PC-9 (cell line): ENCODE results near the gene IL12RB1. TPM values are rescaled to one million over a fixed set of nuclear protein-coding genes. Genes with fewer than 3 reads are reported as not detected.

ENCODE experiments used
- Bru-seq: library from RNA; stranded (reverse); fragments of 400-500 nt; gene quantifications from one replicate; lab custom pipeline; 2021; lab: Mats Ljungman, UMichigan
- BruChase-seq, 2 experiments: library from RNA; stranded (reverse); fragments of 400-500 nt; gene quantifications; one replicate each; lab custom pipeline; 2021; lab: Mats Ljungman, UMichigan
- BruUV-seq: library from RNA; stranded (reverse); fragments of 400-500 nt; replicated peaks from 2 replicates; lab custom pipeline; 2021; lab: Mats Ljungman, UMichigan
- CTCF ChIA-PET: fragments of 300-600 bp; sonication (Branson Sonifier 250); formaldehyde crosslinking; loops from one replicate; lab custom pipeline; 2022; ENCODE audit warnings: antibody characterized with exemption; lab: Charles Lee
- POLR2A ChIA-PET: fragments of 300-600 bp; sonication (Branson Sonifier 250); formaldehyde crosslinking; loops from one replicate; lab custom pipeline; 2022; ENCODE audit warnings: antibody characterized with exemption; ENCODE audit not compliant: unreplicated experiment; lab: Charles Lee
- DNase-seq, 2 experiments: peaks; one replicate each; pipeline versions ENCODE4 v3.0.0 to v3.0.0-alpha.2; 2015 to 2022; ENCODE audit warnings: mixed read lengths in 1 of 2
- H2AFZ ChIP-seq: fragments of 200-600 bp; sonication (generic); 2 replicates; pipeline ENCODE4 v1.8.1; 2017; ENCODE audit warnings: antibody characterized with exemption
- H3F3A ChIP-seq: fragments of 200-600 bp; sonication (generic); 2 replicates; pipeline ENCODE4 v1.8.1; 2017; ENCODE audit warnings: antibody characterized with exemption, mild to moderate bottlenecking, low read depth; ENCODE audit not compliant: insufficient read depth
- H3K27ac ChIP-seq: fragments of 200-600 bp; sonication (generic); 2 replicates; pipeline ENCODE4 v1.6.1; 2016; ENCODE audit warnings: mixed run types
- H3K27me3 ChIP-seq: fragments of 200-600 bp; sonication (generic); 2 replicates; pipeline ENCODE4 v1.6.1; 2016; ENCODE audit warnings: low read depth, mixed run types; ENCODE audit not compliant: insufficient read depth
- H3K36me3 ChIP-seq: fragments of 200-600 bp; sonication (generic); 2 replicates; pipeline ENCODE4 v1.6.1; 2016; ENCODE audit warnings: low read depth, mixed run types
- H3K4me1 ChIP-seq: fragments of 200-600 bp; sonication (generic); replicated peaks from 2 replicates; pipeline ENCODE4 v1.6.1; 2016; ENCODE audit warnings: mixed run types; ENCODE audit not compliant: insufficient read depth
- H3K4me2 ChIP-seq: fragments of 200-600 bp; sonication (generic); 2 replicates; pipeline ENCODE4 v1.6.1; 2017; ENCODE audit warnings: mixed run types
- H3K4me3 ChIP-seq: fragments of 200-600 bp; sonication (generic); 2 replicates; pipeline ENCODE4 v1.6.1; 2016; ENCODE audit warnings: mixed run types
- H3K79me2 ChIP-seq: fragments of 200-600 bp; sonication (generic); 2 replicates; pipeline ENCODE4 v1.6.1; 2017; ENCODE audit warnings: low read depth, mixed run types
- H3K9me2 ChIP-seq: fragments of 200-600 bp; sonication (generic); 2 replicates; pipeline ENCODE4 v1.8.1; 2017; ENCODE audit warnings: mild to moderate bottlenecking; ENCODE audit not compliant: insufficient read depth
- H3K9me3 ChIP-seq: fragments of 200-600 bp; sonication (generic); 2 replicates; pipeline ENCODE4 v1.8.1; 2016; ENCODE audit warnings: low read depth; ENCODE audit not compliant: insufficient read depth
- H4K20me1 ChIP-seq: fragments of 200-600 bp; sonication (generic); 2 replicates; pipeline ENCODE4 v1.8.1; 2017; ENCODE audit not compliant: insufficient read depth
- EZH2 ChIP-seq: fragments of 200-600 bp; sonication (generic); IDR thresholded peaks from 2 replicates; pipeline ENCODE4 v1.8.0; 2017; ENCODE audit warnings: antibody characterized with exemption, low read depth
- intact Hi-C: fragments of 100-400 bp; cut with micrococcal nuclease; formaldehyde crosslinking; loops from one replicate; pipeline ENCODE4 v1.10.0; 2022; ENCODE audit not compliant: unreplicated experiment
- long read RNA-seq: library from polyadenylated mRNA; stranded (forward); transcript quantifications from one replicate; pipeline ENCODE4 v2.0.0, GENCODE V29; 2022
- total RNA-seq: library from RNA; stranded (reverse); gene quantifications from 2 replicates; pipeline ENCODE4 v1.2.3, GENCODE V29; 2021
- TF ChIP-seq, protein P1 (sequence below): fragments of 200-600 bp; sonication (generic); conservative IDR thresholded peaks from 2 replicates; pipeline ENCODE4 v1.6.1; 2017; ENCODE audit warnings: mixed run types, antibody characterized with exemption, mild to moderate bottlenecking, moderate library complexity

IL12RB1 gene
- total RNA-seq (0.55 and 1.1 TPM in 2 replicates), Bru-seq, nascent RNA (percentile 9 among the genes with signal in this experiment), BruChase-seq, experiment 1, labeled RNA remaining after a 2-hour chase (percentile 6 among the genes with signal in this experiment), BruChase-seq, experiment 2, labeled RNA remaining after a 6-hour chase (percentile 9 among the genes with signal in this experiment)
- long read RNA-seq: 0 reads

DNA sequence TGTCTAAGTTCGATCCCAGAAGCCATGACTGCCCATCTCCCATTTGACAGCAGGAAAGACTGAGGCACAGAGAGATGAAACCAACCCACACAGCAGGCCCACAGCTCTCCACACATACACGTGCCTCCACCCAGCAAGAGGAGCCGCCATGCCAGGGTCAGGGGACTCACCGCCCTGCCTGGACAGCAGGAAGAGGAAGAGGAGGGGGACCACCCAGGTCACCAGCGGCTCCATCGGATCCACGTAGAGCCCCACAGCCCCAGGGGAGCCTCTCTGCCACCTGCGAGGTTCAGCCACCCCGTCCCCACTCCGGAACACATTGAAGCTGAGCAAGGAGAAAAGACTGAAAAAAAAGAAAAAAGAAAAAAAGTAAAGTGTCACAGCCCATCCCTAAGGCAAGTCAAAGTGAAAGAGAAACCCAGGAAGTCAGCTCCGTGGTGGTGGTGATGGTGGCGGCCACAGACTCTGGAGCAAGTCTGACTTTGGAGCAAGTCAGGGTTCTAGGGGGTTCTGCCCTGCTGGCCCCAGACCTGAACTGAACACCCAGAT is at the start of gene IL12RB1:
TSS of gene IL12RB1 (minus strand) at position 345 of the 549 bp plus-strand sequence. CDS start at position 234, 111 bp downstream.
- BruUV-seq: no TSS peak
- no peak for DNase-seq
- intact Hi-C loops: no loop called here
- H3K27me3 ChIP-seq: no peaks in the 10 kb centered on the region; the same call in 1 of the 2 replicates
- H3K9me3 ChIP-seq: no peaks in the 10 kb centered on the region
- H3K79me2 ChIP-seq: no peaks in the 10 kb centered on the region
- H3K4me2 ChIP-seq: peak within 1 kb of the TSS; percentile 27; the same call in 1 of the 2 replicates
- ChIA-PET CTCF (interaction anchor here (0.5 kb wide), 1 partner anchor 216 kb away, joined by 4 read pairs; no protein-coding TSS in a partner anchor), POLR2A (no interaction called here)
- no peak for TF ChIP-seq EZH2
- peaks cover 14% of the 10 kb centered on the region; the same call in 1 of the 2 replicates for H3F3A ChIP-seq
- no peak within 1 kb of the TSS for H3K4me3 ChIP-seq
- no peaks in the 10 kb centered on the region for H3K9me2 ChIP-seq
- H3K36me3 ChIP-seq: no peaks in the 10 kb centered on the region
- no peaks in the 10 kb centered on the region for H3K4me1 ChIP-seq
- H4K20me1 ChIP-seq: no peaks in the 10 kb centered on the region
- no peak within 1 kb of the TSS for H3K27ac ChIP-seq
- 0 out of 2 replicates have a peak within 1 kb of the TSS, but pooled peaks have one; percentile 61 for H2AFZ ChIP-seq

- no peaks in the 10 kb centered on the region for H4K20me1 ChIP-seq
- no peaks in the 10 kb centered on the region for H3K79me2 ChIP-seq
- no peak overlapping the region for H2AFZ ChIP-seq
- no peak for DNase-seq
- intact Hi-C loops: no loop called here
- CTCF ChIA-PET: no interaction called here
- no peaks in the 10 kb centered on the region for H3K9me3 ChIP-seq
- no peaks in the 10 kb centered on the region for H3K9me2 ChIP-seq
- H3F3A ChIP-seq: no peaks in the 10 kb centered on the region
- H3K36me3 ChIP-seq: 0 out of 2 replicates have a peak, but pooled peaks cover 4% of the 10 kb centered on the region
- POLR2A ChIA-PET: no interaction called here
- no TSS peak for BruUV-seq
- no peak overlapping the region for H3K27ac ChIP-seq
- H3K4me3 ChIP-seq: no peak overlapping the region
- no peak overlapping the region for H3K4me2 ChIP-seq
- H3K4me1 ChIP-seq: no peaks in the 10 kb centered on the region
- H3K27me3 ChIP-seq: no peaks in the 10 kb centered on the region
- TF ChIP-seq, protein P1, sequence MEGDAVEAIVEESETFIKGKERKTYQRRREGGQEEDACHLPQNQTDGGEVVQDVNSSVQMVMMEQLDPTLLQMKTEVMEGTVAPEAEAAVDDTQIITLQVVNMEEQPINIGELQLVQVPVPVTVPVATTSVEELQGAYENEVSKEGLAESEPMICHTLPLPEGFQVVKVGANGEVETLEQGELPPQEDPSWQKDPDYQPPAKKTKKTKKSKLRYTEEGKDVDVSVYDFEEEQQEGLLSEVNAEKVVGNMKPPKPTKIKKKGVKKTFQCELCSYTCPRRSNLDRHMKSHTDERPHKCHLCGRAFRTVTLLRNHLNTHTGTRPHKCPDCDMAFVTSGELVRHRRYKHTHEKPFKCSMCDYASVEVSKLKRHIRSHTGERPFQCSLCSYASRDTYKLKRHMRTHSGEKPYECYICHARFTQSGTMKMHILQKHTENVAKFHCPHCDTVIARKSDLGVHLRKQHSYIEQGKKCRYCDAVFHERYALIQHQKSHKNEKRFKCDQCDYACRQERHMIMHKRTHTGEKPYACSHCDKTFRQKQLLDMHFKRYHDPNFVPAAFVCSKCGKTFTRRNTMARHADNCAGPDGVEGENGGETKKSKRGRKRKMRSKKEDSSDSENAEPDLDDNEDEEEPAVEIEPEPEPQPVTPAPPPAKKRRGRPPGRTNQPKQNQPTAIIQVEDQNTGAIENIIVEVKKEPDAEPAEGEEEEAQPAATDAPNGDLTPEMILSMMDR: no peak
- no peak for TF ChIP-seq EZH2
Measured at GRCh38 chr19:18135712-18136584, 49.2 kb upstream of the IL12RB1 start.

- Histone ChIP-seq H3K4me3 (no peak overlapping the region), H3K36me3 (0 out of 2 replicates have a peak, but pooled peaks cover 4% of the 10 kb centered on the region), H3K27ac (no peak overlapping the region), H3K79me2 (no peaks in the 10 kb centered on the region), H3K9me2 (no peaks in the 10 kb centered on the region), H2AFZ (no peak overlapping the region), H3F3A (peaks cover 4% of the 10 kb centered on the region; the same call in 1 of the 2 replicates), H3K4me2 (no peak overlapping the region), H3K9me3 (no peaks in the 10 kb centered on the region), H3K4me1 (no peaks in the 10 kb centered on the region), H3K27me3 (no peaks in the 10 kb centered on the region), H4K20me1 (no peaks in the 10 kb centered on the region)
- BruUV-seq: no TSS peak
- TF ChIP-seq EZH2: no peak
- TF ChIP-seq, protein P1: no peak
- intact Hi-C loops: no loop called here
- ChIA-PET CTCF (no interaction called here), POLR2A (no interaction called here)
- DNase-seq: no peak
Measured at GRCh38 chr19:18131841-18132596, 45.3 kb upstream of the IL12RB1 start.
